ENCODE results near the gene AUTS2. TPM values are rescaled to one million over a fixed set of nuclear protein-coding genes. Genes with fewer than 3 reads are reported as not detected.

Gene AUTS2
- total and polyA plus RNA-seq, 2 experiments from 2014 or later, result 3.0 to 4.4 TPM

DNA sequence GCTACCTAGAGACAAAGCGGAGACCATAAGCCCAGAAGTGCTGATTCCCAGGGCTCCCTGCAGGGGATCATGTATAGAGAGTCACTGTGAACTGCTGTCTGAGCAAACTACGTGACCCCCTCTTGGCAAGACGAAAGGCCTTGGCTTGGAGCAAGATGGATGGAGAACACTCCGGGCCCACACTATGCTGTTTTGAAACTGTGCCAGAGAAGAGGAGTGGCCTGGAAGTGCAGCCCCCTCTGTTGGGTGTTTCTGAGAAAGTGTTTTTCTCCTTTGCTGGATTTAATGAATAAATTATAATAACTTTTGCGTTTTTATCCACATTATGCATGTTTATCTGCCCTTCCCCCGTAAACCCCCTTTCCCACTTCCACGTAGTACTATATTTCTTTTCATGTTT lies 894.4 kb downstream of the AUTS2 start:
- in situ Hi-C loops (cut with MboI), result no loop called here
- TF ChIP-seq EZH2phosphoT487 (IDR thresholded peaks at IDR 0.05; ENCODE audit: insufficient read depth, low read depth) (no peak), EZH2 (IDR thresholded peaks at IDR 0.05; ENCODE audit: insufficient read depth, poor library complexity, severe bottlenecking) (no peak)

DNA sequence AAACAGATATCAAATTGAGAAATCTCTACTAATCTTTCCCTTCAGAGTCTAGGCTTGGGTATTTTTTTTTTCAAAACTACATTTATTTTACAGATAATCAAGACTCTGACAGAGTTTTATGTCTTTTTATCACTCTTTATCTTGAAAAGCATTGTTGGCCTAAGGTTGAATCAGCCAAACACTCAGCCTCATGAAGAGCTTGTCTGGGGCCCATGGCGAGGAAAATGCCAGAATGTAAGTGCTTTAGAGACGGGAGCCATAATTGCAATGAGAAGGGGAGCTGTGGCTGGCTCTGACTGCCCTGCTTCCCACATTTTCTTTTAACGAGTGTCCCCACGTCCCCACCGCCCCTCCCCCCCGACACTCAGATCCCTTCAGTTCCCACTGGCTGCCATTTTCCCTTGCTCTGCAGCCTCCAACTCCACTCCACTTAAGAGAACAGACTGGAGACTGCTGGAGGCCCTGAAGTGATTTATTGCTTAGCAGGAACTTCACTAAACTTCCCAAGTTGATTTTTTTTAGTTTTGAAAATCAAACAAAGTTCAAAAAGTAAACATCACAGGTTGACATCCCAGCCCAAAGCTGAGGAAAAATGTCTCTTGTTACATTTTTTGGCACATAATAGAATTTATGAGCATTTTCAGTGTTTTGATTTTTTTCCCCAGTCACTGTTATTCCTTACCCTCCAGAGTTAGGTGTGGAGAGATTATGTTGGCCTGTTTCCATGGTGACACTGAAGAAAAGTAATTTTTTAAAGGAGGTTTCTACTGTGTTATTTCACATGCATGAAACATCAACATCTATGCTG lies 896.2 kb downstream of the AUTS2 start:
- Histone ChIP-seq H3K27ac (no peak overlapping the region), H3F3A (ENCODE audit: insufficient read depth) (no peaks in the 10 kb centered on the region), H4K20me1 (ENCODE audit: insufficient read depth) (no peaks in the 10 kb centered on the region), H3K79me2 (ENCODE audit: insufficient read depth) (no peaks in the 10 kb centered on the region), H3K4me2 (ENCODE audit: unreplicated experiment) (no peak overlapping the region), H3K36me3 (ENCODE audit: low read depth) (no peaks in the 10 kb centered on the region), H3K4me1 (ENCODE audit: insufficient read depth) (no peaks in the 10 kb centered on the region), H3K9me3 (ENCODE audit: low read depth) (no peaks in the 10 kb centered on the region), H3K9ac (no peak overlapping the region), H3K4me3 (no peak overlapping the region), H3K27me3 (replicated peaks; ENCODE audit: insufficient read depth) (no peaks in the 10 kb centered on the region), H3K9me2 (ENCODE audit: insufficient read depth) (no peaks in the 10 kb centered on the region), H2AFZ (no peak overlapping the region)
- in situ Hi-C loops (cut with MboI), result no loop called here
- DNase-seq, result no peak
- 71% methylated on average over 6 of the region's 6 CpGs for WGBS, 2 experiments (ENCODE audit: low coverage in 1 of 2, low lambda C conversion rate in 2 of 2, missing lambda C conversion rate in 2 of 2)
- no peak for TF ChIP-seq EZH2phosphoT487 (IDR thresholded peaks at IDR 0.05; ENCODE audit: insufficient read depth, low read depth)

More for the DNA sequence above, 894.4 kb downstream of the AUTS2 start:
- Histone ChIP-seq H3F3A (ENCODE audit: insufficient read depth) (no peaks in the 10 kb centered on the region), H4K20me1 (ENCODE audit: insufficient read depth) (no peaks in the 10 kb centered on the region), H3K4me2 (ENCODE audit: unreplicated experiment) (no peak overlapping the region), H3K4me3 (no peak overlapping the region), H3K9ac (no peak overlapping the region), H3K4me1 (ENCODE audit: insufficient read depth) (no peaks in the 10 kb centered on the region), H3K27me3 (replicated peaks; ENCODE audit: insufficient read depth) (no peaks in the 10 kb centered on the region), H3K36me3 (ENCODE audit: low read depth) (no peaks in the 10 kb centered on the region), H3K9me3 (ENCODE audit: low read depth) (no peaks in the 10 kb centered on the region), H3K79me2 (ENCODE audit: insufficient read depth) (no peaks in the 10 kb centered on the region), H3K27ac (no peak overlapping the region), H3K9me2 (ENCODE audit: insufficient read depth) (no peaks in the 10 kb centered on the region), H2AFZ (no peak overlapping the region)
- WGBS, 2 experiments (ENCODE audit: low coverage in 1 of 2, low lambda C conversion rate in 2 of 2, missing lambda C conversion rate in 2 of 2), result 80% methylated on average over 7 of the region's 7 CpGs
- DNase-seq, result no peak

DNA sequence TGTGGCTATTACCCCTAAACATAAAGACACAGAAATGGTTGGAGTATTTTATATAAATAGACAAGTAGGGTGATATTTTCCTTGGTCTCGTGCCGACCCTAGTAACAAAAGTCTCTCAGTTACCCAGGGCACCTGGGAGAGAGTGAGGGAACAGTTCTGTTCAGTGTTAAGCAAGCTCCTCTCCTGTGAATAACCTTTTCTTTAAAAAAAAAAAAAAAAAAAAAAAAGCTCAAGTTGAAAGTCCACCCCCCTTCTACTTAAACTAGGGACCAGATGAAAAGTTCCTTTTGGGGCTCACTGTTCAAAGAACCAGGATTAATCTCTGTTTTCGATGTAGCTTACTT lies 896.7 kb downstream of the AUTS2 start:
- no peak overlapping the region for H2AFZ ChIP-seq
- no peak for TF ChIP-seq EZH2 (IDR thresholded peaks at IDR 0.05; ENCODE audit: insufficient read depth, poor library complexity, severe bottlenecking)
- no peak for TF ChIP-seq EZH2phosphoT487 (IDR thresholded peaks at IDR 0.05; ENCODE audit: insufficient read depth, low read depth)
- H3K4me3 ChIP-seq, result no peak overlapping the region
- H3K79me2 ChIP-seq (ENCODE audit: insufficient read depth), result no peaks in the 10 kb centered on the region
- in situ Hi-C loops (cut with MboI), result no loop called here
- no peaks in the 10 kb centered on the region for H3K36me3 ChIP-seq (ENCODE audit: low read depth)
- no peak for DNase-seq
- no peaks in the 10 kb centered on the region for H4K20me1 ChIP-seq (ENCODE audit: insufficient read depth)
- H3F3A ChIP-seq (ENCODE audit: insufficient read depth), result no peaks in the 10 kb centered on the region
- H3K9ac ChIP-seq, result no peak overlapping the region
- H3K27me3 ChIP-seq (replicated peaks; ENCODE audit: insufficient read depth), result no peaks in the 10 kb centered on the region
- WGBS, 2 experiments (ENCODE audit: low coverage in 1 of 2, low lambda C conversion rate in 2 of 2, missing lambda C conversion rate in 2 of 2), result 78 to 83% methylated on average over 3 of the region's 3 CpGs
- no peaks in the 10 kb centered on the region for H3K4me1 ChIP-seq (ENCODE audit: insufficient read depth)
- no peaks in the 10 kb centered on the region for H3K9me3 ChIP-seq (ENCODE audit: low read depth)
- H3K4me2 ChIP-seq (ENCODE audit: unreplicated experiment), result no peak overlapping the region
- H3K9me2 ChIP-seq (ENCODE audit: insufficient read depth), result no peaks in the 10 kb centered on the region
- H3K27ac ChIP-seq, result no peak overlapping the region

DNA sequence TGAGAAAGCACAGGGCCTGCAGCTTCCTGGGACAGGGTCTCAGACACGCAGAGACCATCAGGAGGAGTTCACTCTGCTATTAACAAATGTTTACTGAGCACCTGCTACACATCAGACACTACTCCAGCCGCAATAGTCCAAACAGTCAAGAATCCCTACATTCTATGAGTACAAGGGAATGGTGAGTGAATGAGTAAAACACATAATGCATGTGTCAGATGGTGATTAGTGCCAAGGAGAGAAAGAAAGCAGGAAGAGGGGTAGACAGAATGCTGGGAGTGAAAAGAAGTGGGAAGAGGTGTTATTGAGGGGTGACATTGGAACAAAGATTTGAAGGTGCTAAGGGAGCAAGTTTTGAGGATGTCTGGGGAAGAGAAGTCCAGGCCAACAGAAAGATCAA lies 899.5 kb downstream of the AUTS2 start:
- Histone ChIP-seq H3K4me2 (ENCODE audit: unreplicated experiment) (no peak overlapping the region), H3K9ac (no peak overlapping the region), H3K9me2 (ENCODE audit: insufficient read depth) (no peaks in the 10 kb centered on the region), H3K36me3 (ENCODE audit: low read depth) (no peaks in the 10 kb centered on the region), H3K27ac (no peak overlapping the region), H3F3A (ENCODE audit: insufficient read depth) (no peaks in the 10 kb centered on the region), H2AFZ (no peak overlapping the region), H3K79me2 (ENCODE audit: insufficient read depth) (no peaks in the 10 kb centered on the region), H3K4me1 (ENCODE audit: insufficient read depth) (no peaks in the 10 kb centered on the region), H3K4me3 (no peak overlapping the region), H4K20me1 (ENCODE audit: insufficient read depth) (no peaks in the 10 kb centered on the region), H3K27me3 (replicated peaks; ENCODE audit: insufficient read depth) (no peaks in the 10 kb centered on the region), H3K9me3 (ENCODE audit: low read depth) (no peaks in the 10 kb centered on the region)
- no peak for TF ChIP-seq EZH2 (IDR thresholded peaks at IDR 0.05; ENCODE audit: insufficient read depth, poor library complexity, severe bottlenecking)
- no peak for TF ChIP-seq EZH2phosphoT487 (IDR thresholded peaks at IDR 0.05; ENCODE audit: insufficient read depth, low read depth)
- in situ Hi-C loops (cut with MboI), result no loop called here
- DNase-seq, result no peak
- 80 to 84% methylated on average over 2 of the region's 2 CpGs for WGBS, 2 experiments (ENCODE audit: low coverage in 1 of 2, low lambda C conversion rate in 2 of 2, missing lambda C conversion rate in 2 of 2)

All from GM23248 (cell line).